Lower lobe of right lung (tissue), 2 donors: ENCODE measurements around the gene PAX6. TPM values are rescaled to one million over a fixed set of nuclear protein-coding genes. Genes with fewer than 3 reads are reported as not detected.

ENCODE experiments used
- ATAC-seq, 2 donors: fragments of 200-7000 bp; cut with Tn5 transposase; one replicate each; pipeline ENCODE4 v1.9.1; 2020 to 2022; ENCODE audit warnings: mild to moderate bottlenecking in 2 of 2, moderate library complexity in 2 of 2
- DNase-seq: peaks from one replicate; pipeline ENCODE4 v3.0.0-alpha.2; 2020
- H3K27ac ChIP-seq: fragments of 200-600 bp; one replicate; pipeline ENCODE4 v1.8.0; 2022
- H3K27me3 ChIP-seq: fragments of 200-600 bp; one replicate; pipeline ENCODE4 v1.8.0; 2022; ENCODE audit warnings: low read depth
- H3K36me3 ChIP-seq: fragments of 200-600 bp; one replicate; pipeline ENCODE4 v1.8.0; 2022; ENCODE audit warnings: mild to moderate bottlenecking
- H3K4me1 ChIP-seq: fragments of 200-600 bp; one replicate; pipeline ENCODE4 v1.8.0; 2022
- H3K4me3 ChIP-seq: fragments of 200-600 bp; one replicate; pipeline ENCODE4 v1.8.0; 2022; ENCODE audit warnings: mild to moderate bottlenecking
- H3K9me3 ChIP-seq: fragments of 200-600 bp; one replicate; pipeline ENCODE4 v1.8.0; 2022
- intact Hi-C: fragments of 100-400 bp; cut with DNase I; formaldehyde crosslinking; loops from one replicate; pipeline ENCODE4 v1.11.0; 2022
- long read RNA-seq: library from polyadenylated mRNA; unstranded; transcript quantifications from one replicate; pipeline ENCODE4 v2.0.0, GENCODE V29; 2021
- total RNA-seq: library from RNA; stranded (reverse); fragmentation: NEBNext Ultra II Directional; extraction: Animal tissue kit (Norgen Biotek cat#: 25700); gene quantifications from one replicate; pipeline ENCODE4 v1.2.1, GENCODE V29; 2021
- TF ChIP-seq, protein P1 (sequence below): fragments of 200-600 bp; IDR thresholded peaks from one replicate; pipeline ENCODE4 v1.8.0; 2022; ENCODE audit warnings: antibody characterized with exemption, mild to moderate bottlenecking
- donor health status: DM: no; HTN: yes; CAD: no; lungs with severe emphysema.

PAX6 gene
- not detected for total RNA-seq
- long read RNA-seq: 0 reads

DNA sequence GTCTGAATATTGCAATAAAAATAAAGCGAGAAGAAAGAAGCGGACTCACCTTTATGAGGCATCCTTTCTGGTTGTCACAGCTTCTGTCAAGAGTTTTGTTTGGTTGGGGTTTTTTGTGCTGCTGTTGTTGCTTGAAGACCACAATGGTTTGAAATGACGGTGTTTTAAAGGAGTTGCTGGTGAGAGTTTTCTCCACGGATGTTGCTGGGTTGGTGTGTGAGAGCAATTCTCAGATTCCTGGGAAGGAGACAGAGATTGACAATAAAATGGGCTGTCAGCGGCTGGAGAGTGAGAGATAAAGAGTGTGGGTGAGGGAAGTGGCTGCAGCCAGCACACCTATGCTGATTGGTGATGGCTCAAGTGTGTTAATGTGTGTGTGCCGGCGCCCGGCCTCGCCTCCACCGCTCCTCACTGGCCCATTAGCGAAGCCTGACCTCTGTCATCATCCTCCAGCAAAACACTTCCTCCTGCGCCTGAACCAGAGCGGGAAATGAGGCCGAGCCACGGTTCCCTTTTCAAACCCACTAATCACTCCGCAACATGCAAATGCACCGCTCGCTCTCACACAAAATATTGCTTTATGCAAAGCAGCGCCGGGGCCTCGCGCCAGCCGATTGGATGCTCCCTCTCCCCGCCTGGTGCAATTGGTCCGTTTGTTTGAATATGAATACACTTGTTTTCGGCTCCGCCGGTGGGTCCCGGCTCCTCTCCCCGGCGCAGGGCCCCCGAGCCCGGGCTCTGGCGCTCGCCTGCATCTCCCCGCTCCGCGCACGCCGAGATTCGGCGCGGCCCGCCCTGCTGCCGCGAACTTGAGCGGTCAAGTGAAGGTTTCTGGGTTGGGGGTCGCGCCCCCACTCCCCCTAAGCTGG is at the start of gene PAX6:
Gene PAX6 (minus strand): TSS at position 544 of the 869 bp plus-strand sequence. CDS start 4,911 bp downstream, outside the sequence.
- TF ChIP-seq, protein P1, sequence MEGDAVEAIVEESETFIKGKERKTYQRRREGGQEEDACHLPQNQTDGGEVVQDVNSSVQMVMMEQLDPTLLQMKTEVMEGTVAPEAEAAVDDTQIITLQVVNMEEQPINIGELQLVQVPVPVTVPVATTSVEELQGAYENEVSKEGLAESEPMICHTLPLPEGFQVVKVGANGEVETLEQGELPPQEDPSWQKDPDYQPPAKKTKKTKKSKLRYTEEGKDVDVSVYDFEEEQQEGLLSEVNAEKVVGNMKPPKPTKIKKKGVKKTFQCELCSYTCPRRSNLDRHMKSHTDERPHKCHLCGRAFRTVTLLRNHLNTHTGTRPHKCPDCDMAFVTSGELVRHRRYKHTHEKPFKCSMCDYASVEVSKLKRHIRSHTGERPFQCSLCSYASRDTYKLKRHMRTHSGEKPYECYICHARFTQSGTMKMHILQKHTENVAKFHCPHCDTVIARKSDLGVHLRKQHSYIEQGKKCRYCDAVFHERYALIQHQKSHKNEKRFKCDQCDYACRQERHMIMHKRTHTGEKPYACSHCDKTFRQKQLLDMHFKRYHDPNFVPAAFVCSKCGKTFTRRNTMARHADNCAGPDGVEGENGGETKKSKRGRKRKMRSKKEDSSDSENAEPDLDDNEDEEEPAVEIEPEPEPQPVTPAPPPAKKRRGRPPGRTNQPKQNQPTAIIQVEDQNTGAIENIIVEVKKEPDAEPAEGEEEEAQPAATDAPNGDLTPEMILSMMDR: no peak
- no peak within 1 kb of the TSS for H3K27ac ChIP-seq
- DNase-seq (peak; percentile 68), ATAC-seq (peak; percentile 18 to 42)
- H3K4me3 ChIP-seq: peak within 1 kb of the TSS; percentile 48
- peaks cover 58% of the 10 kb centered on the region for H3K4me1 ChIP-seq
- no peaks in the 10 kb centered on the region for H3K9me3 ChIP-seq
- intact Hi-C loops: no loop called here
- H3K36me3 ChIP-seq: no peaks in the 10 kb centered on the region
- peaks cover 97% of the 10 kb centered on the region for H3K27me3 ChIP-seq

DNA sequence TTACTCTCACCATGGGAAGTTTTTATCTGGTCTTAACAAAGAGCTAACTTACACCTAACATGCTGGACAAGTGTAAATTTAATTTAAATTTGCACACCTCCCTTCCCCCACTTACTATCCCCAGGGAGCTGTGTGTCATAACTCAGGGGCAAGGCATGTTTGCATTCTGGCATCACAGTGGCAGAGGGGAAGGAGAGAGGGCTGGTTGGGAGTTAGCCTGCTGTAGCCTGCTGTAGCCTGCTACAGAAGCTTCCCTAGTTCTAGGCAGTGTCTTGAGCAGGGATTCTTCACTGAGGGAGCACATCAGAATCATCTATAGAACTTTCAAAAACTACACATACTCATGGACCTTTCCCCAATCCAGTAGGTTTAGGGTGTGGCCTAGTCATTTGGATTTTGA is 49.3 kb upstream of the PAX6 start:
- Histone ChIP-seq H3K9me3 (no peaks in the 10 kb centered on the region), H3K27ac (no peak overlapping the region), H3K4me3 (no peak overlapping the region), H3K27me3 (no peaks in the 10 kb centered on the region), H3K36me3 (no peaks in the 10 kb centered on the region), H3K4me1 (no peaks in the 10 kb centered on the region)
- no peak for ATAC-seq
- intact Hi-C loops: no loop called here
- TF ChIP-seq, protein P1: no peak
- no peak for DNase-seq

DNA sequence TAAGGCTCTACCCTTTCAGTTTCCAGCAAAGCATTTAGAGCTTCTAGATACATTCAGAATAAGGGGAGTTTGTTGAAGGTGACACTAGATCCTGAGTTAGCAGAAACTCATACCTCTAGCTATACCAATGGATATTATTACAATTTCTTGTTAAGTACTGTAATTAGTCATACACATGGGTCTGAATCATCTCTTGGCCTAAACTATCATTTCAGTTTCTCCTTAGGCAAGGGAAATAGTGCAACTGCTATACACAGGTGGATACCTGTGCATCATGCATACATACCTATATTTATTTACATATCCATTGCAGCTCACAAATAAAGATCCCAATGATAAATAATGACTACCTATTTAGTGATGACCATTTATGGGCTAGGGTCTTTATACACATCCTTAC is 45.1 kb upstream of the PAX6 start:
- intact Hi-C loops: no loop called here
- TF ChIP-seq, protein P1: no peak
- no peaks in the 10 kb centered on the region for H3K9me3 ChIP-seq
- ATAC-seq (no peak), DNase-seq (no peak)
- H3K36me3 ChIP-seq: no peaks in the 10 kb centered on the region
- peaks cover 6% of the 10 kb centered on the region for H3K27me3 ChIP-seq
- no peak overlapping the region for H3K4me3 ChIP-seq
- no peaks in the 10 kb centered on the region for H3K4me1 ChIP-seq
- no peak overlapping the region for H3K27ac ChIP-seq

DNA sequence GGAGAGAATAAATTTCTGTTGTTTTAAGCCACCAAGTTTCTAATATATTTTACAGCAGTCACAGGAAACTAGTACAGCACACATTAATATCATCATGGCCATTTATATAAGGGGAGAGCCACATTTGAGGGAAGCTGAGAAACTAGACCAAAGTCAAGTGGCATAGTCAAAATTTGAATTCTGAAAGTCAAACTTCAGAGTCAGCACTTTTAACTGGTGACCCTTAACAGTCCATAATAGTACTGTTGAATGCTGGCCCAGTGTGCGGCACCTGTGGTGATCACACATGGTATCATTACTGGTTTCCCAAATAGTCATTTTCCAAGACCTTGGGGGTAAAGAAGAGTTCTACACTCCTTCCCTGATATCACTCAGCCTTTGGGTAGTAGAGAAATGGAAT is 44.3 kb upstream of the PAX6 start:
- intact Hi-C loops: no loop called here
- ATAC-seq: no peak

DNA sequence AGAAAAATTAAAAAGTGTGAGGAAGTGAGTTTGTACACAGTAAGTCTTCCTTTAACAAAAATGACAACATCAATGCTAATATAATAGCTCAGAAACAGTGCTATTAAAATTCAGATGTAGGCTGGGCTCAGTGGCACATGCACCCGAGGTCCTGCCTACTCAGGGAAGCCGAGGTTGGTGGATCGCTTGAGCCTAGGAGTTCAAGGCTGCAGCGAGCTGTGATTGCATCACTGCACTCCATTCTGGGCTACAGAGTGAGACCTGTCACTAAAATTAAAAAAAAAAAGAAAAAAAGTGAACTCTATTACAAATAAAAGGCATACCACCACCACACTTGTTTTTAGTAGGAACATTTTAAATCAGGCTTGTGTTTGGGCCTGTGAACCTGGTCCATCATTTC is 39.2 kb upstream of the PAX6 start:
- no peak overlapping the region for H3K27ac ChIP-seq
- H3K4me1 ChIP-seq: no peaks in the 10 kb centered on the region
- no peaks in the 10 kb centered on the region for H3K36me3 ChIP-seq
- ATAC-seq (no peak), DNase-seq (no peak)
- TF ChIP-seq, protein P1: no peak
- no peak overlapping the region for H3K4me3 ChIP-seq
- peaks cover 22% of the 10 kb centered on the region for H3K27me3 ChIP-seq
- no peaks in the 10 kb centered on the region for H3K9me3 ChIP-seq
- intact Hi-C loops: no loop called here

More for the DNA sequence above, 44.3 kb upstream of the PAX6 start:
- no peak overlapping the region for H3K27ac ChIP-seq
- no peak for DNase-seq
- TF ChIP-seq, protein P1: no peak
- H3K4me3 ChIP-seq: no peak overlapping the region
- H3K27me3 ChIP-seq: peaks cover 6% of the 10 kb centered on the region
- no peaks in the 10 kb centered on the region for H3K36me3 ChIP-seq
- no peaks in the 10 kb centered on the region for H3K9me3 ChIP-seq
- no peaks in the 10 kb centered on the region for H3K4me1 ChIP-seq
